ENCODE data around the gene ROPN1L.

GRCh38 chr5:10488144-10488543 lies 46.5 kb downstream of the ROPN1L start:
- TF ChIP-seq EZH2 (IDR thresholded peaks at IDR 0.05; ENCODE audit: borderline replicate concordance, insufficient read depth, low read length, poor library complexity, severe bottlenecking), result no peak
- no peak for TF ChIP-seq REST (IDR thresholded peaks at IDR 0.05; ENCODE audit: borderline replicate concordance)
